Iris pigment epithelial cell (primary cell): ENCODE data around the gene LPCAT2.
A peak's percentile ranks its signal among the peaks of the same experiment; 100 is the strongest.

Experiments used
- DNase-seq: peaks from one replicate; pipeline ENCODE4 v3.0.0-alpha.2; 2011; ENCODE audit warnings: low read depth

Gene LPCAT2

GRCh38 chr16:55481023-55481422 lies 27.8 kb upstream of the LPCAT2 start:
- no peak for DNase-seq

GRCh38 chr16:55482056-55482455 lies 26.8 kb upstream of the LPCAT2 start:
- no peak for DNase-seq

GRCh38 chr16:55487048-55487803 lies 21.6 kb upstream of the LPCAT2 start:
- peak; percentile 68 for DNase-seq

- DNase-seq = no peak
Measured at GRCh38 chr16:55488306-55488705, 20.6 kb upstream of the LPCAT2 start.

- DNase-seq = no peak
Measured at GRCh38 chr16:55489119-55489955, 19.5 kb upstream of the LPCAT2 start.

GRCh38 chr16:55489956-55490265 lies 19.0 kb upstream of the LPCAT2 start:
- no peak for DNase-seq

GRCh38 chr16:55490301-55490700 lies 18.6 kb upstream of the LPCAT2 start:
- DNase-seq = no peak

- no peak for DNase-seq
Measured at GRCh38 chr16:55491691-55492090, 17.2 kb upstream of the LPCAT2 start.

GRCh38 chr16:55492756-55493380 lies 16.0 kb upstream of the LPCAT2 start:
- DNase-seq = no peak

GRCh38 chr16:55494994-55495421 lies 13.9 kb upstream of the LPCAT2 start:
- peak; percentile 81 for DNase-seq

GRCh38 chr16:55495616-55496289 lies 13.1 kb upstream of the LPCAT2 start:
- peak; percentile 81 for DNase-seq

- DNase-seq = no peak
Measured at GRCh38 chr16:55496509-55497145, 12.2 kb upstream of the LPCAT2 start.

GRCh38 chr16:55497558-55497957 lies 11.3 kb upstream of the LPCAT2 start:
- no peak for DNase-seq

- DNase-seq = no peak
Measured at GRCh38 chr16:55498101-55498500, 10.8 kb upstream of the LPCAT2 start.

- DNase-seq = no peak
Measured at GRCh38 chr16:55499281-55499680, 9.6 kb upstream of the LPCAT2 start.

- peak; percentile 98 for DNase-seq
Measured at GRCh38 chr16:55499951-55500529, 8.8 kb upstream of the LPCAT2 start.

GRCh38 chr16:55500530-55501011 lies 8.3 kb upstream of the LPCAT2 start:
- peak; percentile 25 for DNase-seq

- no peak for DNase-seq
Measured at GRCh38 chr16:55501549-55502322, 7.1 kb upstream of the LPCAT2 start.

GRCh38 chr16:55502801-55503366 lies 6.0 kb upstream of the LPCAT2 start:
- peak; percentile 75 for DNase-seq
